Activated naive CD4-positive, alpha-beta T cell treated with anti-CD3 and anti-CD28 coated beads, Interleukin-2, amount 50 U/mL, for 24 hours (primary cell): Measurements from ENCODE around the gene ITGA11.
A peak's percentile ranks its signal among the peaks of the same experiment; 100 is the strongest.

Experiments
- H3K27ac Mint-ChIP-seq: one replicate; pipeline ENCODE4 v1.8.0; 2021; ENCODE audit warnings: mild to moderate bottlenecking, mixed read lengths
- H3K27me3 Mint-ChIP-seq: one replicate; pipeline ENCODE4 v1.8.0; 2021; ENCODE audit warnings: mixed read lengths
- H3K36me3 Mint-ChIP-seq: one replicate; pipeline ENCODE4 v1.8.0; 2021; ENCODE audit warnings: mixed read lengths
- H3K4me1 Mint-ChIP-seq: one replicate; pipeline ENCODE4 v1.8.0; 2021; ENCODE audit warnings: mixed read lengths
- H3K4me3 Mint-ChIP-seq: one replicate; pipeline ENCODE4 v1.8.0; 2021; ENCODE audit warnings: mild to moderate bottlenecking, mixed read lengths
- H3K9me3 Mint-ChIP-seq: one replicate; pipeline ENCODE4 v1.8.0; 2021; ENCODE audit warnings: mixed read lengths

ITGA11 gene

DNA sequence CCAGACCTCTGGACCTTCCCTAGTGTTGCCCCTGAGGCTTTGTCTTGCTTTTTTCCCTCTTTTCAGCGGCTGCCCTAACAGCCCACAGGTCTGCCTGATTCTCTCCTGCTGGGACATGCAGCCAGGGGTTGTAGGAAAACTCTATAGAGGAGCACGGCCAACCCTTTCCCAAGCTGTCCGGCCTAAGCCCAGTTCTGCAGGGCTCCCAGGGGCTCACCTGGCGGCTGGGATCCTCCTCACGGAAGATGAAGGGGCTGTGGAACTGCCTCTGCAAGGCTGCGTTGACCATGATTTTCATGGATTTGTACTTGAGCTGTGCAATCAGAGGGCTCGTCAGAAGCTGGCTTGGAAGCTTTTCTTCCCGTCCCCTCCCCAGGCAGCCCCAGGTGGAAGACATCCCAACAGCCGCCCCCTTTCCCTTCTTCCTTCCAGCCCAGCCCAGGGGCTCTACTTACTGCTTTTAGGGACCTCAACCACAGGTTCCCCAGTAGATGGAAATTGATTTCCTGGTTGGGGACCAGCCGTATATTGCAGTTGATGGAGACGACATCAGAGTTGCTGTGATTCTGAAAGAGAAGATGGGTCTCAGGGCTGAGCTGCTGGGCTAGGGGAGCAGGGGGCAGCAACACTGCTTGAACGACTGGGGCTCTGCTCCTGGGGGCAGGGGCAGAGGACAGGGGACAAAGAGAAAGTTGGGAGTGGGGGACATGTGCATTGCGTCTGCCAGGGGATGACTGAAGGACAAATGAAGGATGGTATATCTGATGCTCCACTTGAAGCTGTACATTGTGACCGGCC is 124.6 kb downstream of the ITGA11 start:
- Mint-ChIP-seq H3K27ac (no peak overlapping the region), H3K4me3 (no peak overlapping the region), H3K4me1 (peaks cover 10% of the 10 kb centered on the region), H3K27me3 (no peaks in the 10 kb centered on the region), H3K36me3 (no peaks in the 10 kb centered on the region), H3K9me3 (no peaks in the 10 kb centered on the region)

DNA sequence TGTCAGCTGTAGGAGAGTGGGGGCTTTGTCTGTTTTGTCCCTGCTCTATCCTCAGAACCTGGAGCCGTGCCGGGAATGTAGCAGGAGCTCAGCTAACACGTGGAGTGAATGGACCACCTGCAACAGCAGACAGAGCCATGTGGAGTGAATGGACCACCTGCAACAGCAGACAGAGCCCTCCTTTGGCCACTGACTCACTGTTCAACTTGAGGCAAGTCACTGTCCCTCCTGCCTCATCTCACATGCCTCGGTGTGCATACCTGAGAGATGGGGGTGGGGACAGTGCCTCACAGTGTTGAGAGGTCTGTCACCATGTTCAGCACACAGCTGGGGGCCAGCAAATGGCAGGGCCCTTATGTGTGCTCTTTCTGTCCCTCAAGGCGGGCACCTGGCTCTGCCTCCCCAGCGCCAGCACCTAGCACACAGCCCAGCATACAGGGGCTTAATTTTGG is 126.5 kb downstream of the ITGA11 start:
- no peaks in the 10 kb centered on the region for H3K36me3 Mint-ChIP-seq
- no peak overlapping the region for H3K4me3 Mint-ChIP-seq
- H3K27me3 Mint-ChIP-seq = no peaks in the 10 kb centered on the region
- H3K9me3 Mint-ChIP-seq = no peaks in the 10 kb centered on the region
- H3K4me1 Mint-ChIP-seq = peaks cover 19% of the 10 kb centered on the region
- H3K27ac Mint-ChIP-seq = no peak overlapping the region

DNA sequence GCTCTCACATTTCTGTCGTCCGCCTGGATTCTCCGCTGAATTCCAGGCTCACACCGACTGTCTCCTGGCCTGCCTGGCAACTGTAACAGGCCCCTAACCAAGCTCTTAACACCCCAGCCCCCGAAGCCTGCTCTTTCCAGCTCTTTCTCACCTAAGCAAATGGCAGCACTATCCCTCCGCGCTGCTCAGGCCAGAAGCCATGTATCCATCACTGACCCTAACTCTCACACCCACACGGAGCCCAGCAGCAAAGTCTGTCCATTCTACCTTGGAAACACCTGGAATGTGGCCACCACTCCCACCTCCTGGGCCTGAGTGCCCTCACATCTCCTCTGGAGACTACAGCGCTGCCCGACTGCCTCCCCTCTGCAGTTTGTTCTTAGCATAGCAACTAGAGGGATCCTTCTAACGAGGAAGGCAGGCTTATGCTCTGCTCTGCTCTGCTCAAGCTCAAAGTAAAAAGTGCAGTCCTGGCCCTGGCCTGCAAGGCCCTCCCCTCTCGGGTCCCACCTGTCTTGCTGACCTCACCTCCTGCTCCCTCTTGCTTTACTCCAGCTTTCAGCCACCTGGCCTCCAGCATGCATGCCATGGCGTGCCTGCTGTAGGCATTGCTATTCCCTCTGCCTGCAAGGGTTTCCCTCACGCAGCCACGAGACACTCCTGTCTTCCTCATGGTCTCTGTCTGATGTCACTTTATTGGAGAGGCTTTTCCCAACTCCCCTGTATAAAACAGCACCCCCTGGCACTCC is 127.2 kb downstream of the ITGA11 start:
- Mint-ChIP-seq H3K27me3 (no peaks in the 10 kb centered on the region), H3K9me3 (no peaks in the 10 kb centered on the region), H3K4me3 (no peak overlapping the region), H3K27ac (no peak overlapping the region), H3K36me3 (no peaks in the 10 kb centered on the region), H3K4me1 (peaks cover 25% of the 10 kb centered on the region)

DNA sequence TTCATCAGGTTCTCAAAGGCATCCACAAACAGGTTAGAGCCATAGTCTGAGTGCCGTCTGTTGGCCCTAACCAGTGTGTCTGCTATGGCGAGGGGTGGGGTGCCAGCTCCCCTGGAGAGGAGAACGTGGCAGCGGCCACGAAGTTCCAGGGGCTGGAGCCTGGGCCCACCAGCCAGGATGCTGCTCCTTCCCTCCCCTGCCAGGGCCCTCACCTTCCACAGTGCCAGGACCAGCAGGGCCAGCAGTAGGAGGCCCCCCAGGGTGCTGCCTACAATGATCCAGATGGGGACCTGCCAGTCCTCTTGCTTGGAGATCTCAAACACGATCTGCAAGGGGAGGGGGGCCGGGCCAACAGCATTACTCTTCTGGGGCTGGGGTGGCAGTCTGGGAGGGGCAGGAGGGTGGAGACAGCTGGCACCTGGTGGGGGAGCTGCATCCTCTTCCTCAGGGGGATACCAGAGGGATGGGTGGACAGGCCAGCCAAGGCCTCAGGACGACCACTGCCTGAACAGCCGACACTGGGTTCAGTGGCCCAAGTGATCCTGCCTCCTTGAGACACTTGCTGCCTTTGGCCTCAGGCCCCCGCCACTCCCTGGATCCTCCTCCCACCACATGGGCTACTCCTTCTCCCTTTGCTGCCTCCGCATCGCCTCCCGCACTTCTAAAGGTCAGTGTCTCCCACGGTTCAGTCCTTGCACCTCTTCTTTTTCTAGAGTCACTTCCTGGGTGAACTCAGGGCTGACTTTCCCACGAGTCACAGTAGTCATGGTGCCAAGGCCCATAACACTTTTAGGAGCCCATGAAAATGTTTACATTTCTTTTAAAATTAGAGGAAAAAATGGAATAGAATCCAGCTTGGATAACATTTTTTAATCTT is 128.2 kb downstream of the ITGA11 start:
- Mint-ChIP-seq H3K27ac (no peak overlapping the region), H3K9me3 (no peaks in the 10 kb centered on the region), H3K4me1 (peaks cover 34% of the 10 kb centered on the region), H3K4me3 (no peak overlapping the region), H3K27me3 (no peaks in the 10 kb centered on the region), H3K36me3 (peaks cover 1% of the 10 kb centered on the region)

DNA sequence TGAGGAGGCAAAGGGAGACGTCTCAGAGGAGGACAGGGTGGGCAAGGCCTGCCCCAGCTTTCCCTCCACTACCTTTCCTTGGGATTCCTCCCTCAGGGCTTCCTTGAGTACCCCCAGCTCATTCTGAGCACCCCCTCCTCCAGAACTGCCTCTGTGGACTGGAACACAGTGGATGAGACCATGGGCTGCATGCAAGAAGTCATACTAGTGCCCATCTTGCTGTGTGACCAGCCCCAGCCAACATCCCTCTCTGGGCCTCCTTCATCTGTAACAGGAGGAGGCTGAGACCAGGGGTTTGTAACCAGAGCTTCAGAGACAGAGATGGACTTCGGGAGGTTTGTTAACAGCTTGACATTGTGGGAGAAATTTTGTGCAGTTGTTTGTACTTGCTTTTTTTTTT is 128.8 kb downstream of the ITGA11 start:
- Mint-ChIP-seq H3K36me3 (peaks cover 1% of the 10 kb centered on the region), H3K9me3 (no peaks in the 10 kb centered on the region), H3K4me3 (no peak overlapping the region), H3K4me1 (peaks cover 41% of the 10 kb centered on the region), H3K27me3 (no peaks in the 10 kb centered on the region), H3K27ac (no peak overlapping the region)

DNA sequence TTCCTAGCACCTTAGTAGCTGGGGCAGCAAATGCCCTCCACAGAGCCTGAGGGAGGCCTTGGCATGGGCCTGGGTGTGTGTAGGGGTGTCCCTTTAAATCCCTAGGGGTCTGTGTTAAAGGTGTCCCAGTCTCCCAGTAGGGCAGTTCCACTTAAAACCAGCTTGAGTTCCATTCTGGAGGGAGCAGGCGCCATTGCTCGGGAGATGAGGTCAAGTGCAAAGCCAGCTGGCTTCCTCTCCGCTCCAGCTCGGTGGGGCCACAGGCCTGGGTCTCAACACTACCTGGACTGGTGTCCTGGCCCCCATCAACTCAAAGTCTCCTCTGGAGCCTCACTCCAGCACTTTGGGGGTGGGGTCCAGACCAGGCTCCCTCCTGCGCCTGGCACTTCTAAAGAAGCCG is 129.2 kb downstream of the ITGA11 start:
- Mint-ChIP-seq H3K27me3 (no peaks in the 10 kb centered on the region), H3K9me3 (no peaks in the 10 kb centered on the region), H3K4me3 (no peak overlapping the region), H3K4me1 (peaks cover 45% of the 10 kb centered on the region), H3K36me3 (peaks cover 1% of the 10 kb centered on the region), H3K27ac (no peak overlapping the region)

DNA sequence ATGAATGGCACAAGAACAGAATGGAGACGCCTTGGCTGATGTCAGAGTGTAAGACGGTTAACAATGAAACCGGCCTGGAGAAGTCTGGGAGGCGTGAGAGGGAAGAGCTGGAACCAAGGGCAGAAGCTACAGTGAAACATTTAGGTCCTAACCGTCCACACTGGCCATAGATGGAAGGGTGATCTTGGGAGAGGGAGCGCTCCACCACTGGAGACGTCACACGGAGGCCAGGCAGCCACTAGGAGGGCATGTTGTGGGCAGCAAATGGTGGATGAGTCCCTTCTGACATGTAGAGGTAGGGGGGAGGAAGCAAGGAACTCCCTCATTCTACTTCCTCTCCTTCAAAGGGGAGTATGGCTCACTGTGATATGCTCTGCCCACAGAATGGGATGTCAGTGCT is 130.7 kb downstream of the ITGA11 start:
- Mint-ChIP-seq H3K27me3 (no peaks in the 10 kb centered on the region), H3K27ac (peak overlapping the region; percentile 8), H3K4me1 (peaks cover 42% of the 10 kb centered on the region), H3K9me3 (no peaks in the 10 kb centered on the region), H3K36me3 (peaks cover 5% of the 10 kb centered on the region), H3K4me3 (no peak overlapping the region)

DNA sequence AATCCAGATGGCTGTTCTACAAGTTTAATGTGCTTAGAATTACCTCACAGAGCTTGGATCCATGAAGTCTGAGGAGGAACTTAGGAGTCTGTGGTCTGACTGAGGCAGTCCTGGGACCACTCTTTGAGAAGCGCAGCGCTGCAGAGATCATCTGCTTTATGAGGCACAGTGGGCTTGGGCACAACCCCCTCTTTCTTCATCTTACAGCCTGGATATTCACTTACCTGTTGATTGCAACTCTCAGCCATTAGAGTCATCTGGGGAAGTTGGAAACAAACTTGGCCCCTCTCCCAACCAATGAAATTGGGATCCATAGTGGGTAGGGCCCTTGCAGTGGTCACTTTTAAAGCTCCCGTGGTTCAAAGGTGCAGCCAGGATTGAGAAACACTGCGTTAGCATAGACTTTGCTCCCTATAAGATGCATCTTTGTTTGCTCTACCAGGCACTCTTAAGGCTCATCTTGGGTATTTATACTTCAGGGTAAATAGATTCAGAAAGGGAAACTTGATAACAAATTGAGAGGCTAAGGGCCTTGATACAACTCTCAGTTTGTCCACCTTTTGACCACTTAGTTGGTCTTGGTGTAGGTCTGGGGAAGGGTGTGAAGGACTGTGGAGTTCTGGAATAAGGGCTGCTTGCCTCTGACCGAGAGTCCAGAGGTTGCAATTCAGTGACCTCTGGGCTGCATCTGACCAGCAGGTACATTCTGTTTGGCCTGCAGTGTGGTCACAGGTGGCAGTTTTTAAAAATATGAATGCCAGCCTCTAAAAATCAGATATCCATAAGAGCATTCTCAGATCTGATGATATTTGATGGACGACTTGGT is 131.6 kb downstream of the ITGA11 start:
- H3K9me3 Mint-ChIP-seq = no peaks in the 10 kb centered on the region
- peaks cover 8% of the 10 kb centered on the region for H3K36me3 Mint-ChIP-seq
- H3K27me3 Mint-ChIP-seq = no peaks in the 10 kb centered on the region
- H3K4me1 Mint-ChIP-seq = peaks cover 44% of the 10 kb centered on the region
- no peak overlapping the region for H3K27ac Mint-ChIP-seq
- H3K4me3 Mint-ChIP-seq = no peak overlapping the region

DNA sequence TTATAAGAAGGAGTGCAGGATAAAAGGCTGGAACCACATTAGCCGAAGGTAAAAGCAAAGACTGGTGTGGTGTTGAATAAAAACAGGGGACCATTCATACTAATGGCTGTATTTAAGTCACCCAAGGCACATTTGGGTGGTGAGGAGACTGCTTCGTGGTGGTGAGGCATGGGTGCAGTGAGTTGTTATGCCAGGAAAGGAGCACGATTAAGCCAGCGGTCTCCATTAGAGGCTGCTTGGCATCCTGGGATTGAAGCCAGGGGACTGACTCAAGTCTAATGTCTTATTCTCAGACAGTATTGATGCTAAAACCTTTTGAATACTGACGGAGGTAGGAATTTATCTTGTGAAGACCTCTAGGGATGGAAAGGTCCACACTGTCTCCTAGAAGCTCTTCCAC is 132.5 kb downstream of the ITGA11 start:
- H3K4me3 Mint-ChIP-seq = peak overlapping the region; percentile 85
- H3K4me1 Mint-ChIP-seq = peaks cover 51% of the 10 kb centered on the region
- H3K36me3 Mint-ChIP-seq = peaks cover 11% of the 10 kb centered on the region
- peak overlapping the region; percentile 79 for H3K27ac Mint-ChIP-seq
- H3K27me3 Mint-ChIP-seq = no peaks in the 10 kb centered on the region
- H3K9me3 Mint-ChIP-seq = no peaks in the 10 kb centered on the region

DNA sequence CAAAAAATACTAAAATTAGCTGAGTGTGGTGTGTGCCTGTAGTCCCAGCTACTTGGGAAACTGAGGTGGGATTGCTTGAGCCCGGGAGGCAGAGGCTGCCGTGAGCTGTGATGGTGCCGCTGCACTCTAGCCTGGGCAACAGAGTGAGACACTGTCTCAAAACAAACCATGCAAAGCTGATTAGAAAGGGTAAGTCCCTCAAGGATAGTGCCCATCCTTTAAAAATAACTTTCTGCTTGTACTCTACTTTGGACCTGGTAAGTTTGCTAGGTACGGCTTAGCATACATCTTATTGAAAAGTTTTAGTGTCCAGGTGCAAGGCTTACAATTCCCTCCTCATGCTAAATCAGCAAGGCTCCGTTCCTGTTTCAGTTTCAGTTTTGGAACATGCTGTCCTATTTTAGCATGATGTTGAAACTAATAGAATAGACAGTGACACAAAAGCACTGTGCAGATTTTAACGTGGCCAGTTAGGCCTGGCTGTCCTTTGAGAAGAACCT is 133.0 kb downstream of the ITGA11 start:
- peak overlapping the region; percentile 85 for H3K4me3 Mint-ChIP-seq
- H3K9me3 Mint-ChIP-seq = no peaks in the 10 kb centered on the region
- no peaks in the 10 kb centered on the region for H3K27me3 Mint-ChIP-seq
- H3K36me3 Mint-ChIP-seq = peaks cover 11% of the 10 kb centered on the region
- peaks cover 56% of the 10 kb centered on the region for H3K4me1 Mint-ChIP-seq
- peak overlapping the region; percentile 91 for H3K27ac Mint-ChIP-seq

DNA sequence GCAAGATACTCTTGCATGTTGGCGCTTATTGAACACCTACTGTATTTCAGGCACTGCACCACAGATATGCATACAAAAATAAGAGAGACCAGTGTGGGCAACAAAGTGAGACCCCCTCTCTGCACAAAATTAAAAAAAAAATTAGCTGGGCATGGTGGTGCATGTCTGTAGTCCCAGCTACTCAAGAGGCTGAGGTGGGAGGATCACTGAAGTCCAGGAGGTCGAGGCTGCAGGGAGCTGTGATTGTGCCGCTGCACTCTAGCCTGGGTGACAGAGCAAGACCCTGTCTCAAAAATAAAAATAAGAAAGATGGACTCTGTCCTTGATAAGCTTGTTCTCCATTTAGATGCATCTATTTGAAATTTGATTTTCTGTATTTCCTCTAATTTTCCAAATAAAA is 133.6 kb downstream of the ITGA11 start:
- Mint-ChIP-seq H3K27me3 (no peaks in the 10 kb centered on the region), H3K36me3 (peaks cover 13% of the 10 kb centered on the region), H3K27ac (peak overlapping the region; percentile 91), H3K4me1 (peaks cover 62% of the 10 kb centered on the region), H3K4me3 (peak overlapping the region; percentile 85), H3K9me3 (no peaks in the 10 kb centered on the region)

DNA sequence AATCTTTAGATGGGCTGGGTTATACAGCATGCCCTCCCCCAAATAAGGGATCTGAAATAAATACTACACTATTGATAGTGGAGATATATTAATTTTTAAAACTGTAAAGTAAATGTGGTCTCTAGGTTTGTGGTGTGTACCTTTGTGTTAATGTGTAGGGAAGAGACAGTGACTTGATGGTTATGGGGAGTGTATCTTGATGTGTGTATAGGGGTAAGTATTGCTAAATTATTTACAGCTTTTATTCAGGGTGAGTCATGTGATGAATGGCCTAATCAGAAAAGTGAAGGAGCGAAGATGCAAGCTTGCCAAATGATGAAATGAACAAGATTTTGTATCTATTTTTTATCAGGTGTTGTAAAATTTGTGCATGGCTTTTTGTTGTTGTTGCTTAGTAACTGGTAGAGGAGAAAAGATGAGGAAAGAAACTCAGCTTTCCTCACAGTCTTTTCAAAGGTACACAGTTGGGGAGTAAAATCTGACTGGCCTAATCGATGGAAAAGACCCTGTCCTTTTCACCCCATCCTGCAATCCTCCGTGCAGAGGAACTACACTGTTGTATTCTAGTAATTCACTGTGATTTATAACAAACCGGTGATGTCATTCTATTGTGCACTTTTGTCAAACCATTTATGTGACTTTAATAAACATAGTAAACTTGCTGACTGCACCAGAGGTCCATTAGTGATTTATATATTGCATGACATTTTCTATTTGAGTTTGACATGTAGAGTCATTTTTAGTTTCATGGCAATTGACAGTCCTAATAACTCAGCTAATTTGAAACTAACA is 136.8 kb downstream of the ITGA11 start:
- peaks cover 21% of the 10 kb centered on the region for H3K36me3 Mint-ChIP-seq
- H3K27me3 Mint-ChIP-seq = no peaks in the 10 kb centered on the region
- H3K4me3 Mint-ChIP-seq = no peak overlapping the region
- no peak overlapping the region for H3K27ac Mint-ChIP-seq
- H3K9me3 Mint-ChIP-seq = no peaks in the 10 kb centered on the region
- H3K4me1 Mint-ChIP-seq = peaks cover 77% of the 10 kb centered on the region

DNA sequence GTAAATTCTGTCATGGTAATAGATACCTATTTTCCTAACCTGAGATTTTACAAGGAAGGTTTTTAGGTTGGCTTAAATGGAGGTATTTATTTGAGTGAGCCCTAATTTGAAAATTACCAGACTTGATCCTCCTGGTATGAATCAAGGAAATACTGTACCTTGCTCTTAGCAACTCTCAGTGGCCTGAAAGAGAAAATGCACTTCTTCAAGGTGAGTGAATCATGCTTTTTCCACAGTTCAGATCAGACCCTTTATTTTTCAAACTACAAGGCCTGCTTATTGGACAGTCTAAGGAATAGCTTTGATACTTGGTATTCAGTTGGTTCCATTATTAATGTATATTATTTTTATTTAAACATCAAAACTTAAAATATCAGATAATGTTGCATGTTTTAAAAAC is 139.0 kb downstream of the ITGA11 start:
- Mint-ChIP-seq H3K27me3 (no peaks in the 10 kb centered on the region), H3K36me3 (peaks cover 29% of the 10 kb centered on the region), H3K27ac (no peak overlapping the region), H3K4me3 (no peak overlapping the region), H3K9me3 (no peaks in the 10 kb centered on the region), H3K4me1 (peaks cover 79% of the 10 kb centered on the region)

DNA sequence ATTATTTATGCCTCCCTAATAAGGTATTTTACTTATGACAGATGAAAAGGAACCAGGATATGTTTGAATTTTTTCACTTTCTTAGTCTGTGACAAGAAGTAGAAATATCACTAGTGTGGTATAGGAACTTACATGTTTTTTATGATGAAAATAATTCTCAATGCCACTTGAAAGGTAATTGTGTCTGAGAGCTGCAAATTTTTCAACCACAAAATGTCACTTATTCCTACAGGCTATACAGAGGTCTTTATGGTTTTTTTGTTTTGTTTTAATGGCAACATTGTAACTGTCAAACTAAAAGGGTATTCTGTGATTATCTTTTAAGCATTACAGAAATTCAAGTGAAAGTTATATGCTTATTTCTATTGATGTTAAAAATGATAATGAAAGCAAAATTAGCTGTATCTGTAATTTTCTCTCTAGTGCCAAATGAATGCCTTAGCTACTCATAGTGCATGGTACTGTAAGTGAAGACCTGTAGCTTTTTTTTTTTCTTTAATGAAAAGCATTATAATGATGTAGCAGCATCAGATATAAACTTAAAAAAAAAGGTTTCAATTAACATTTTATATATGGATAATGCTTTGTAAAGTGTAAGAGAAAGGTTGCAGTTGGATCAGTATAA is 139.7 kb downstream of the ITGA11 start:
- H3K4me1 Mint-ChIP-seq = peaks cover 82% of the 10 kb centered on the region
- H3K36me3 Mint-ChIP-seq = peaks cover 31% of the 10 kb centered on the region
- H3K4me3 Mint-ChIP-seq = no peak overlapping the region
- H3K27me3 Mint-ChIP-seq = no peaks in the 10 kb centered on the region
- H3K27ac Mint-ChIP-seq = no peak overlapping the region
- H3K9me3 Mint-ChIP-seq = no peaks in the 10 kb centered on the region
